SU-DHL-6 (cell line): ENCODE data around the gene CDHR2.

Experiments
- CTCF ChIP-seq: fragments of 200-600 bp; sonication (generic); IDR thresholded peaks from one replicate; pipeline ENCODE4 v1.5.1; 2017; ENCODE audit warnings: antibody characterized with exemption, mild to moderate bottlenecking, low read length, moderate library complexity; ENCODE audit not compliant: insufficient read depth, poor library complexity, severe bottlenecking
- EZH2phosphoT487 ChIP-seq: fragments of 200-600 bp; sonication (generic), shearing (Covaris generic); conservative IDR thresholded peaks from 2 replicates; pipeline ENCODE4 v1.6.1; 2018; ENCODE audit warnings: mild to moderate bottlenecking, antibody characterized with exemption, low read length, moderate library complexity, mixed read lengths

GRCh38 chr5:176501333-176501732 lies 47.8 kb upstream of the CDHR2 start:
- no peak for TF ChIP-seq CTCF
- TF ChIP-seq EZH2phosphoT487: no peak
